ENCODE measurements around the gene NRTN.

NRTN gene

DNA sequence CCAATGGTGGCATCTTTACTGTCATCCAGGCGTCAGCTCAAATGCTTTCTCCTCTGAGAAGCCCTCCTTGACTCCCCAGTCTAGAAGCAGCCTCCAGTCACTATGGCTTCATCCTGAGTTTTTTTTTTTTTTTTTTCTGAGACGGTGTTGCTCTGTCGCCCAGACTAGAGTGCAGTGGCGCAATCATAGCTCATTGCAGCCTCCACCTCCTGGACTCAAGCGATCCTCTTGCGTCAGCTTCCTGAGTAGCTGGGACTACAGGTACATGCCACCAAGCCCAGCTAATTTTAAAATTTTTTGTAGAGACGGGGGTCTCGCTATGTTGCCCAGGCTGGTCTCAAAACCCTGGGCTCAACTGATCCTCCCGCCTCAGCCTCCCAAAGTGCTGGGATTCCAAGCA is 4.2 kb downstream of the NRTN start:
- no peak for DNase-seq (ENCODE audit: low spot score)
- ChIA-PET CTCF (interaction anchor here (0.9 to 1.0 kb wide), 2 partner anchors 14 to 15 kb away, joined by 4 to 6 read pairs; no protein-coding TSS in a partner anchor), POLR2A (ENCODE audit: low non-redundant PET) (interaction anchor here (0.6 kb wide), 1 partner anchor 60 kb away, joined by 28 read pairs; no protein-coding TSS in a partner anchor)
- peak overlapping the region; percentile 62 for H3K27ac ChIP-seq
- TF ChIP-seq, protein P1, sequence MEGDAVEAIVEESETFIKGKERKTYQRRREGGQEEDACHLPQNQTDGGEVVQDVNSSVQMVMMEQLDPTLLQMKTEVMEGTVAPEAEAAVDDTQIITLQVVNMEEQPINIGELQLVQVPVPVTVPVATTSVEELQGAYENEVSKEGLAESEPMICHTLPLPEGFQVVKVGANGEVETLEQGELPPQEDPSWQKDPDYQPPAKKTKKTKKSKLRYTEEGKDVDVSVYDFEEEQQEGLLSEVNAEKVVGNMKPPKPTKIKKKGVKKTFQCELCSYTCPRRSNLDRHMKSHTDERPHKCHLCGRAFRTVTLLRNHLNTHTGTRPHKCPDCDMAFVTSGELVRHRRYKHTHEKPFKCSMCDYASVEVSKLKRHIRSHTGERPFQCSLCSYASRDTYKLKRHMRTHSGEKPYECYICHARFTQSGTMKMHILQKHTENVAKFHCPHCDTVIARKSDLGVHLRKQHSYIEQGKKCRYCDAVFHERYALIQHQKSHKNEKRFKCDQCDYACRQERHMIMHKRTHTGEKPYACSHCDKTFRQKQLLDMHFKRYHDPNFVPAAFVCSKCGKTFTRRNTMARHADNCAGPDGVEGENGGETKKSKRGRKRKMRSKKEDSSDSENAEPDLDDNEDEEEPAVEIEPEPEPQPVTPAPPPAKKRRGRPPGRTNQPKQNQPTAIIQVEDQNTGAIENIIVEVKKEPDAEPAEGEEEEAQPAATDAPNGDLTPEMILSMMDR (conservative IDR thresholded peaks at IDR 0.05; ENCODE audit: low read depth), result no peak

DNA sequence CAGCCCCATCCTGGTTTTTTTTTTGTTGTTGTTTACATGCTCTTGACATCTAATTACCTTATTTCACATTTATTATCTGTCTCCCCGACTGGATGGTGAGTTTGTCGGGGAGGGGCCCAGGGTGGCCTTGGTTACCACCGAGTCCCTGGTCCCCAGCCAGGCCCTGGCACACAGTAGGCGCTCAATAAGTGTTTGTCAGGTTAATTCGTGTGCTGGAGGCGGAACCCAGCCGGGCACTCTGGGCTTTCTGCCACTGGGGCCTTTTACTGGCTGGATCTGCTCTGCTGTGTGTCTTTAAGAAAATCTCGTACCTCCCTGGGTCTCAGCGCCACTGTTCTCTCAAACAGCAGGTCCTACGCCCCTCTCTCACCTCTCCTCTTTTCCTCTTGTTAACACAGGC is 4.6 kb downstream of the NRTN start:
- ChIA-PET POLR2A (ENCODE audit: low non-redundant PET) (interaction anchor here (0.6 kb wide), 1 partner anchor 61 kb away, joined by 28 read pairs; no protein-coding TSS in a partner anchor), CTCF (interaction anchor here (0.6 to 1.0 kb wide), 3 partner anchors 14 to 343 kb away, joined by 3 to 6 read pairs (median 3); no protein-coding TSS in a partner anchor)
- no peak for DNase-seq (ENCODE audit: low spot score)
- H3K27ac ChIP-seq, result peak overlapping the region; percentile 62
- TF ChIP-seq, protein P1 (conservative IDR thresholded peaks at IDR 0.05; ENCODE audit: low read depth), result no peak

DNA sequence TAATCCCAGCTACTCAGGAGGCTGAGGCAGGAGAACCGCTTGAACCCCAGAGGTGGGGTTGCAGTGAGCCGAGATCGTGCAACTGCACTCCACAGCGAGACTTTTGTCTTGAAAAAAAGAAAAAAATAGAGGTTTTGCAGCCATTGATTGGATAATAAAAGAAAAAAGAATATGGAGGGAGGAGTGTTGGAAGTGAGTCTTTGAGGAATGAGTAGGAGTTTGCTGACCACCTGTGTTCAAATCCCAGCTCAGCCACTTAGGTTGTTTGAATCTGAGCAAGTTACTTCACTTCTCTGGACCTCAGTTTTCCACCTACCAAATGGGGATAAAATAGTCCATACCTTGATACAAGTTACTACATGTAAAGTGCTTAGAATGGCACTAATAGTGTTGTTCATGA is 6.2 kb downstream of the NRTN start:
- TF ChIP-seq, protein P1 (conservative IDR thresholded peaks at IDR 0.05; ENCODE audit: low read depth), result no peak
- ChIA-PET CTCF (no interaction called here), POLR2A (ENCODE audit: low non-redundant PET) (no interaction called here)
- H3K27ac ChIP-seq, result no peak overlapping the region
- DNase-seq (ENCODE audit: low spot score), result no peak

DNA sequence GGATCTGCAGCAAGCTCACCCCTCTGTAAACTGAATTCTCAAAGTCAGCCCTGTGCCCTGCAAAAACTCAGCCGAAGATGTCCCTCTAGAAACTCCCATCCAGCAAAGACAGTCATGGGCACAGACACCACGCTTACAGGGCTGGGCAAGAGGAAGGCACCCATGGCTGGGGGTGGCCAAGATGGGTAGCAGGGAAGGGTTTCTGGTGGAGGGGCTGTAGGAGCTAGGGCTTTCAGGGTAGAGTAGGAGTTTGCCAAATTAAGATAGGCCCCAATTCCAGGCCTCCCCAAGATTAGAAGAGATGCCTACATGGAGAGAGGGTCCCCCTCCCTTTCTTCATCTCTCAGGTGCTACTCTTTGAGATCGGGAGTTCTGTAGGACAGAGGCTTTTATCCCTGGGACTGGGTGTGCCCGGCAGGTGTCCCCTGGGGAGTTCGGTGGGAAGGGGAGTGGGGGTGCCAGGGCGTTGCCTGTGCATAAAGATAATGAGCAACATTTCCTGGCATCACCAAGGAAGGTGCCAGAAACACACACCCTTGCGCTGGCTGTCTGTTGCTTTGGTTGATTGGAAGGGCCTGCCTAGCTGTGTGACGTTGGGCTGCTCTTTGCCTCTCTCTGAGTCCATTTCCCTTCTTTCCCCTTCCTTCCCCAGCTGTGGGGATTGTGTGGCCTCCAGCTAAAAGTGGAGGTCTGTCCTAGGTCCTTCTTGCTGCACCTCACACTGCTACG is 9.4 kb downstream of the NRTN start:
- no peak overlapping the region; the same call in 1 of the 2 replicates for H3K27ac ChIP-seq
- DNase-seq (ENCODE audit: low spot score), result no peak
- ChIA-PET CTCF (interaction anchor here (0.5 to 1.2 kb wide), 2 partner anchors 10 to 25 kb away, joined by 3 to 4 read pairs; partner anchors contain the start of gene FUT6), POLR2A (ENCODE audit: low non-redundant PET) (no interaction called here)
- TF ChIP-seq, protein P1 (conservative IDR thresholded peaks at IDR 0.05; ENCODE audit: low read depth), result no peak

DNA sequence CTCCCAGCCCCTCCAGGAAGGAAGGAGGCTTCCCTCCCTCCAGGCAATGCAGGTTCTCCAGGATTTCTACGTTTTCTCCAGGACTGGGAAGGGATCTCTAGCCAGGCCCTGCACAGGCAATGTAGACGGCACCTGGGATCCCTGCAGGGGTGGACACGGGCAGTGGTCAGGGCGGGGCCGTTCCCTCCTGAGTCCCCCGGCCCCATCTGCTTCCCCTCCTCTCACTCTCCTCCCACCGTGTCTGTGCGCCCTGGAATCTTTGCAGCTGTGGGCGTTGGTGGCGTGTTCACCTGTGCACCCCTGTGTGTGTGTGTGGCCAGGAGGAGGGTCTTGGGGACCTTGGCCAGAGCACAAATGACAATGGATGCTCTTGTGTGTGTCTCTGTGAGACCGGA is 10.0 kb downstream of the NRTN start:
- no peak for DNase-seq (ENCODE audit: low spot score)
- ChIA-PET POLR2A (ENCODE audit: low non-redundant PET) (no interaction called here), CTCF (interaction anchor here (1.2 kb wide), 1 partner anchor 11 kb away, joined by 4 read pairs; no protein-coding TSS in a partner anchor)
- TF ChIP-seq, protein P1 (conservative IDR thresholded peaks at IDR 0.05; ENCODE audit: low read depth), result no peak
- no peak overlapping the region; the same call in 1 of the 2 replicates for H3K27ac ChIP-seq

DNA sequence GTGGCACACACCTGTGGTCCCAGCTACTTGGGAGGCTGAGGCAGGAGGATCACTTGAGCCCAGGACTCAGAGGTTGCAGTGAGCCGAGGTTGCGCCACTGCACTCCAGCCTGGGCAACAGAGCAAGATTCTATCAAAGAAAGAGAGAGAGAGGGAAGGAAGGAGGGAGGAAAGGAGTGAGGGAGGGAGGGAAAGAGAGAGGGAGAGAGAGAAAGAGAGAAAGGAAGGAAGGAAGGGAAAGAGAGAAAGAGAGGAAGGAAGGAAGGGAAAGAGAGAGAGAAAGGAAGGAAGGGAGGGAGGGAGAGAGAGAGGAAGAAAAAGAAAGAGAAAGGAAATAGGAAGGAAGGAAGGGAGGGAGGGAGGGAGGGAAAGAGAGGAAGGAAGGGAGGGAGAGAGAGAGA is 12.4 kb downstream of the NRTN start:
- CTCF ChIA-PET, result no interaction called here
- TF ChIP-seq, protein P1 (conservative IDR thresholded peaks at IDR 0.05; ENCODE audit: low read depth), result no peak
- DNase-seq (ENCODE audit: low spot score), result no peak
- no peak overlapping the region for H3K27ac ChIP-seq
- POLR2A ChIA-PET (ENCODE audit: low non-redundant PET), result no interaction called here

Data from RWPE1 (cell line).